GM19240 (cell line): ENCODE data around the gene MARVELD1.

ENCODE experiments used
- DNase-seq: peaks from one replicate; pipeline ENCODE4 v3.0.0; 2011; ENCODE audit warnings: low spot score; ENCODE audit not compliant: insufficient read length

The MARVELD1 gene

GRCh38 chr10:97754726-97755125 lies 41.2 kb downstream of the MARVELD1 start:
- DNase-seq, result no peak

GRCh38 chr10:97755718-97756117 lies 42.2 kb downstream of the MARVELD1 start:
- no peak for DNase-seq

DNA sequence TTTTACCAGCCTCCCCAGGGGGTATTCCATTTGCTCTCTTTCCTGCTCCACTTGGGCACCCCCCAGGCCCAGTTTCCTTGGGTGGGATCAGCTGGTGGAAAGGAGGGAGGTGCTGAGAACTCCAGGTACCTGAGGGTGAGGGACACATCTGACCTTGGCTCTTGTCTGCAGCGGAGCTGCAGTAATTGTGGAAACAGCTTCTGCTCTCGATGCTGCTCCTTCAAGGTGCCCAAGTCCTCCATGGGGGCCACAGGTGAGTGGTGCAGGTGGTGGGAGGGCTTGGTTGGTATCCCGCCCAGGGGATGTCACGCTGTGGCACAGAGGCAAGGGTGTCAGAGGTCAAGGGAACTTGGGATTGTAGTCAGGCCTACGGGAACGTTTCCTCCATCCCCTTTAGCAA lies 43.9 kb downstream of the MARVELD1 start:
- no peak for DNase-seq

DNA sequence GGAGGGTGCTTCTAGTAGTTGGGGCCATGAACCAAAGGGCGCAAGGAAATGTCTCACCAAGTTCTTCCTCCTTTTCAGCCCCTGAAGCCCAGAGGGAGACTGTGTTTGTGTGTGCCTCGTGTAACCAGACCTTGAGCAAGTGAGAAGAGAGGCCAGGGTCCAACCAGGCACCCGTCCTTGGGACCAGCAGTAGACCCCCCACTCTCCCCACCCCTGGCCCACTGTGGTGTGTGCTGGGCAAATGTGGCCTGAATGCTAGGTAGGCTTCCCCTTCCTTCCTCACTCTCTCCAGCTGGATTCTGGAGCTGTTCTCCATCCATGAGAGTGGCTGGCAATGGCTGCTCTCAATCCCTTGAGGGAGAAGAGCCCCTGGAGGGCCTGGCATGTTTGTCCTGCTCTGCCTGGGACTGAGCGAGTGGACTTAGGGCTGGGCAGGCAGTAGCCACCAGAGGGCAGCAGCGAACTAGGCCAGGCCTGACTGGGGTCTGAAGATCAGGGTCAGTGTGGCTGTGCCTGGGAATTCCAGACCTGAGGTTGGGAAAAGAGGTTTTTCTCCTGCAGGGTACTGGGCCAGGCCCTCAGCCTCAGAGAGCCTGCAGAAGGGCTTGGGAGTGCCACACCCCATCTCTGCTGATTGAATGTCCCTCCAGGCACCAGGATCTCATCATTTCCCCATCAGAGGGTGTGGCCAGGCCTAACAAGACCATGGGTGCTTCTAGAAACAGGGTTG lies 45.8 kb downstream of the MARVELD1 start:
- peak; percentile 62 for DNase-seq

DNA sequence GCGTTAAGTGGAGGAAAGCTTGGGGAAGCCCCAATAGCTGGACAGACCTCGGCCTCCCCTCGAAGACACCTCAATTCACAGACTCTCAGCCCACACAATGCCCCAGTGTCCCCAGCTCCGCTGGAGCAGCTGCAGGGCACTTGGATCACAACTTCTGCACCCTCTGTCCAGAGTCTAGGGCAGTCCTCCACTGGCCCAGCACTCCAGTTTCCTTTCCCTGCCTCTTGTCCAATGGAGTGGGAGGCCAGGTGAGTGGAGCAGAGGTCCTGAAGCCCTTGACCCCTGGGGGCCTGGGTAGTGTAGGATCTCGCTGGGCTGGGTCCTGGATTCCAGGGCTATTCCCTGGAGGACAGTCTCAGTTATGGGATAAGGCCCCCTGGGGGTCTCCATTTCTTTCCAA lies 46.4 kb downstream of the MARVELD1 start:
- DNase-seq, result no peak

DNA sequence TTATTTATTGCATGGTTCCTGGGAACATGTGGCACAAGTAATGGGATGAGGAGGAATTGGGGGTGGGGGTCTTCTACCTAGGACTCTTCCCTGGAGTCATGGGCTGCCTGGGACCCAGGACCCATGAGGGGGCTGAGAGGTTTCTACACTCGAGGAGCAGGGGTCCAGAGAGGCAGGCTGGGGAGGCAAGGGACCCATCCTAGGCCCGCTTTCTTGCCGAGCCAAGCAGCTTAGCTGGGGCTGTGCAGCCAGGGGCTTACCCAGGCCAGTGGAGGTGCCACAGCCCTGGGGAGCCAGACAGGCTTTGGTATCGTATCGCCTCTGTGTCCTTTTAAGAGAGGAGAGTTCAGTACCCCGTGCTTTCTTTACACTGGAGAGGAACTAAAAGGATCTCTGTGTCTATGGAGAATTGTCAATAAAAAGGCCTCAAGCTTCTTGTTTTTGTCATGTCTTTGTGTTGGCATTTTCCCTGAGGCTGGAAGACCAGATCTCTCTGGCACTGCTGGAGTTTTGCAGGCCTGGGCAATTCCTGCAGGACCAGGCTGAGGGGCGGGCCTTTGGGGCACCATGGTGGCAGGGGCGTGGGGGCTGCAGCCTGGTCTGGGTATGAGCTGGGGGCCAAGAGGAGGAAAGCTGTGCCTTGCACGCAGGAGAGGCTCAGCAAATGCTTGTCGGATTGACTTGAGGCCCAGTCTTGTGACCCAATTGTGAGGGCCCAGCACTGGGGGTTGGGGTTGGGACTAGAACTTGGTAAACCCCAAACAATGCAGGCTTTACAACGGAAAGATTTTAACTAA lies 47.1 kb downstream of the MARVELD1 start:
- DNase-seq, result no peak

- DNase-seq, result no peak
Observed at GRCh38 chr10:97761331-97761865, 47.9 kb downstream of the MARVELD1 start.

- no peak for DNase-seq
Observed at GRCh38 chr10:97762056-97762455, 48.5 kb downstream of the MARVELD1 start.

DNA sequence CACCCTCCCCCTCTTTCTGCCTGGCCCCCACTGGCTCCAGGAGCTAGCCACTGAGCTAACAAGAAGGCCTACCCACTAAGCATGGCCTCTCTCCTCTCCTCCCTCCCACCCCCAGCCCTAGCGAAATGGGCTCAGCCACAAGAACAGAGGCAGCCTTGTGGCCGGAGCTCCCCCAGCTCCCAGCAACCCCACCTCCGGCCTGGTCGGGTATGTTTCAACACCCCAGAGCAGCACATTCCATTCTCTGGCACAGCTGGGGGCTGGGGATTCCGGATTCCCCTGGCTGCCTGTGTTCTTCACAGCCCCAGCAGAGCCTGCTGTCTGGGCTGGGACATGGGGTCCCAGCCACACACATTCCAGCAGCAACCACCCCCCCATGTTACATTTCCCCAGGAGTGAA lies 49.3 kb downstream of the MARVELD1 start:
- DNase-seq, result no peak

GRCh38 chr10:97763411-97763810 lies 49.9 kb downstream of the MARVELD1 start:
- no peak for DNase-seq

DNA sequence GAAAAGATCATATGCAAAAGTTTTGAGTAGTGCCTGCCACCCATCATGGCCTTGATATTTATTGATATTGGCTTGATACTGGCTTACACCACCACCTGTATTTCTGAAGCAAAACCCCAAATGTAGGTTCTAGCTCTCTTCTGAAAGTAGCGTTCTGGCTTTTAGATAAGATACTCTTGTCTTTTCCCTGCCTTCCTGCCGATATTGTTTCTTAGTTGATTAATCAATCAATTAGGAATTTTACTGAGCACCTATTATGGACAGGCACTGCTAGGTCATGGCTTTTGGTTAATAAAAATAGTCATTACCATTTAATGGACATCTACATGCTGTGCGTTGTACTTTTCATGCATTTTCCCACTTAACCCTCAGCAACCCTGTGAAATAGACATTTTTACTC lies 50.4 kb downstream of the MARVELD1 start:
- DNase-seq, result no peak

GRCh38 chr10:97764519-97764931 lies 51.0 kb downstream of the MARVELD1 start:
- no peak for DNase-seq

DNA sequence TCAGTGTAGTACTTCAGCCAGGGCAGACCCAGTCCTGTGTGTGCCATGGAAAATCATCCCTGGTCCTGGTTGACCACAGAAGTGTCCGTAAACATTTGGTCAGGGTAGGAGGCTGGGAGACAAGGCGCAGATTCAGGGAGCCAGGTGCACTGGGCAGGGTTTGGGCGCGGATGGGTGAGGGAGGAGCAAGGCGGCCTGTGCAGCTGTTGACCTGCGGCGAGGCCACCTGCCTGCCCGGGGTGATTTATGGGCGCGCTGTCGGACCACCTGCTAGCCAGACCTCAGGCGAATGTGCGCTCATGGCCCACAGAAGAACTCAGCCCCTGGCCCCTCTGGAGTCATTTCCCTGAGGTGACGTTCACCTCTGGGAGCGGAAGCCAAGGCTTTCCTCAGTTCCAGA lies 51.7 kb downstream of the MARVELD1 start:
- DNase-seq, result no peak

GRCh38 chr10:97766106-97766810 lies 52.7 kb downstream of the MARVELD1 start:
- DNase-seq, result no peak

- no peak for DNase-seq
Observed at GRCh38 chr10:97766996-97767924, 53.7 kb downstream of the MARVELD1 start.
